Endothelial cell of umbilical vein (primary cell): ENCODE data around the gene TMPRSS11E.

Experiments used
- CTCF ChIP-seq, 2 donors: IDR thresholded peaks; 1 replicate in 1 of 2; 2 replicates in 1 of 2; pipeline ENCODE4 v1.5.1; 2011; ENCODE audit warnings: low read length in 2 of 2, mild to moderate bottlenecking in 2 of 2, moderate library complexity in 2 of 2, control low read depth in 1 of 2, inconsistent platforms in 1 of 2, low read depth in 1 of 2; ENCODE audit not compliant: insufficient read depth in 1 of 2; ENCODE audit errors: extremely low read depth in 1 of 2
- POLR2A ChIP-seq: IDR thresholded peaks from 2 replicates; pipeline ENCODE4 v1.6.1; 2012; ENCODE audit warnings: low read depth, mild to moderate bottlenecking, control low read depth, low read length
- POLR2AphosphoS5 ChIP-seq: IDR thresholded peaks from 2 replicates; pipeline ENCODE4 v1.6.1; 2012; ENCODE audit warnings: low read depth, mild to moderate bottlenecking, control low read depth, low read length, moderate library complexity; ENCODE audit not compliant: insufficient read depth

- no peak for TF ChIP-seq POLR2AphosphoS5
- TF ChIP-seq POLR2A: no peak
- TF ChIP-seq CTCF (IDR thresholded peaks at IDR 0.05; ENCODE audit: extremely low read depth in 1 of 2, insufficient read depth in 1 of 2, low read depth in 1 of 2, low read length in 2 of 2): no peak
Observed at GRCh38 chr4:68430337-68430736, 16.9 kb upstream of the TMPRSS11E start.
